ENCODE results near the gene YOD1. TPM values are rescaled to one million over a fixed set of nuclear protein-coding genes. Genes with fewer than 3 reads are reported as not detected.

The YOD1 gene
- total RNA-seq, 2 donors from 2014 or later, result 3.5 to 4.7 TPM

DNA sequence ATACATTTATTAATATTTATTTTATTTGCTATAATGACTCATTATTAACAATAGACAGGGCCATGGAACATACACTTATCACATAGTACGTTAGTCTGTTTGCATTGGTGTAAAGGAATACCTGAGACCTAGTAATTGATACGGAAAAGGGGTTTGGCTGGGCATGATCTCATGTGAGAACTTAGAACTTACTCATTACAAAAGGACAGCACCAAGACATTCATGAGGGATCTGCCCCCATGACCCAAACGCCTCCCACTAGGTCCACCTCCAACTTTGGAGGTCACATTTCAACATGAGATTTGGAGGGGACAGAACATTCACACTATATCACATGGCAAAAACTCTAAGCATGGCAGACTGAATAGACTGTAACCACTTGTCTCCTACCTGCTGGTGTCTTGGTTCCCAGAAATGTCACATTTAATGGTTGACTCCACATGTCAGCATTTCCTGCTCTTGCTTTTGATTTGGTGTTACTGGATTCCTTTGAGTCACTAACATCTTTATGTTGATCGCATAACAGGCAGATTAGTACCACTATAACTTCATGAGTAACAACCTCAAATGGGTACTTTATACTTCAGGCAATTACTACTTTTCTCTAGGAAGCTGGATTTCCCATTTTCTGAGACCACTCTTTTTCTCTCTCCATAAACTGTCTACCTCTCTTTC, 15.0 kb downstream of the YOD1 start:
- Histone ChIP-seq H3K27ac (no peak overlapping the region), H3K27me3 (no peaks in the 10 kb centered on the region), H3K4me1 (no peaks in the 10 kb centered on the region), H3K9me3 (no peaks in the 10 kb centered on the region), H3K4me3 (no peak overlapping the region), H3K36me3 (no peaks in the 10 kb centered on the region)
- DNase-seq (ENCODE audit: low spot score), result no peak
- TF ChIP-seq, protein P1, sequence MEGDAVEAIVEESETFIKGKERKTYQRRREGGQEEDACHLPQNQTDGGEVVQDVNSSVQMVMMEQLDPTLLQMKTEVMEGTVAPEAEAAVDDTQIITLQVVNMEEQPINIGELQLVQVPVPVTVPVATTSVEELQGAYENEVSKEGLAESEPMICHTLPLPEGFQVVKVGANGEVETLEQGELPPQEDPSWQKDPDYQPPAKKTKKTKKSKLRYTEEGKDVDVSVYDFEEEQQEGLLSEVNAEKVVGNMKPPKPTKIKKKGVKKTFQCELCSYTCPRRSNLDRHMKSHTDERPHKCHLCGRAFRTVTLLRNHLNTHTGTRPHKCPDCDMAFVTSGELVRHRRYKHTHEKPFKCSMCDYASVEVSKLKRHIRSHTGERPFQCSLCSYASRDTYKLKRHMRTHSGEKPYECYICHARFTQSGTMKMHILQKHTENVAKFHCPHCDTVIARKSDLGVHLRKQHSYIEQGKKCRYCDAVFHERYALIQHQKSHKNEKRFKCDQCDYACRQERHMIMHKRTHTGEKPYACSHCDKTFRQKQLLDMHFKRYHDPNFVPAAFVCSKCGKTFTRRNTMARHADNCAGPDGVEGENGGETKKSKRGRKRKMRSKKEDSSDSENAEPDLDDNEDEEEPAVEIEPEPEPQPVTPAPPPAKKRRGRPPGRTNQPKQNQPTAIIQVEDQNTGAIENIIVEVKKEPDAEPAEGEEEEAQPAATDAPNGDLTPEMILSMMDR (IDR thresholded peaks at IDR 0.05), result no peak

DNA sequence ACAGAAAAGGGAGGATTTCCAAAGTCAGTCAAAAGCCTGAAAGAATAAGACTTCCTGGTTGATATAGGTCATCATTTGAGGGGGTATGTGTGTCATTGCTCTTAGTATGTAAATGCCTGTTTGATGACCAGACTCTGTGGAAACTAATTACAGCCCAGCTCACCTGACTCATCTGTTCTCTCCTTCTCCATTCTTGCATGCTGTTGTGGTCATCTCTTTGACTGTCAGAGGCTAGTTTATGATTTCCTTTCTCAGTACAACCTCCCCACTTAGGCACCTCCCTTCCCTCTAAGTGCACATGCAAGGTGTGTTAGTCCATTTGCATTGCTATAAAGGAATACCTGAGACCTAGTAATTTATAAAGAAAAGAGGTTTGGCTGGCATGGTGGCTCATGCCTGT, 16.0 kb downstream of the YOD1 start:
- TF ChIP-seq, protein P1 (IDR thresholded peaks at IDR 0.05), result no peak
- no peaks in the 10 kb centered on the region for H3K36me3 ChIP-seq
- no peak overlapping the region for H3K27ac ChIP-seq
- no peaks in the 10 kb centered on the region for H3K4me1 ChIP-seq
- no peaks in the 10 kb centered on the region for H3K9me3 ChIP-seq
- H3K27me3 ChIP-seq, result no peaks in the 10 kb centered on the region
- H3K4me3 ChIP-seq, result no peak overlapping the region
- DNase-seq (ENCODE audit: low spot score), result no peak

DNA sequence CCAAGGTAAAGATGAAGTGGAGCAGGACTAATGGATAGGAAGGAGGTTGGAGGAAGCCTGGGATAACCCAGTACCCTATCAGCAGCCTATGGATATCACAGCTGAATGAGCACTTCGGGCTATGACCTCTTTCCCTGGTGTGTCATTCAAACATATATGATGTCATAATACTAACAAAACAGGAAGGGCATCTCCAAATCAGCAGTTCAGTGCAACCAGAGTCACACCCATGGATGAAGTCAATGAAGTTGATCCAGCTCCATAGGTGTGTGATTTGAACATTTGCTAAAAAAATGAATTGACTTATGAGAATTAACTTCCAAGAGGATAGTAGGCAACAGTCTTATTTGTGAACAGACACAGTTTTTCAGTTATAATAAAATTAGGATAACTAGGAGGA, 16.8 kb downstream of the YOD1 start:
- H3K27me3 ChIP-seq, result no peaks in the 10 kb centered on the region
- H3K4me1 ChIP-seq, result no peaks in the 10 kb centered on the region
- no peak overlapping the region for H3K4me3 ChIP-seq
- TF ChIP-seq, protein P1 (IDR thresholded peaks at IDR 0.05), result no peak
- H3K27ac ChIP-seq, result no peak overlapping the region
- DNase-seq (ENCODE audit: low spot score), result no peak
- no peaks in the 10 kb centered on the region for H3K36me3 ChIP-seq
- H3K9me3 ChIP-seq, result no peaks in the 10 kb centered on the region

DNA sequence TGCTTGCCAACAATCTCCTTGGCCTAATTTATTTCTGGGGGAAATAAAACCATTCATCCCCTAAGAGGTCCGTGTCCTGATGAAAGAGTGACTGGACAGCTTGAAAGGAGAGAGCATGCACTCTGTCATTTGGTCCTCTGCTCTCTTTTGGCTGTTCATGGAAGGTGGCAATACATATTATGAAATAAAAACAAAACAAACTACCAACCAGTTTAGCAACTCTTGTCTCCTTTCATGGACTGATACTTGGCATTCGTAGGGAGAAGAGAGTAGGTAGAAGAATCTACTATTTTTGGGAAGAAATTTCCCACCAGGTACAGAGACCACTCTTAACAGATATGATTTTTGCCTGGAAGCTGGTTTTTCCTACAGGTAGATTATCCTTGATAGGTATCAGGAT, 17.7 kb downstream of the YOD1 start:
- Histone ChIP-seq H3K27me3 (no peaks in the 10 kb centered on the region), H3K4me1 (no peaks in the 10 kb centered on the region), H3K9me3 (no peaks in the 10 kb centered on the region), H3K36me3 (no peaks in the 10 kb centered on the region), H3K4me3 (no peak overlapping the region), H3K27ac (no peak overlapping the region)
- TF ChIP-seq, protein P1 (IDR thresholded peaks at IDR 0.05), result no peak
- no peak for DNase-seq (ENCODE audit: low spot score)

DNA sequence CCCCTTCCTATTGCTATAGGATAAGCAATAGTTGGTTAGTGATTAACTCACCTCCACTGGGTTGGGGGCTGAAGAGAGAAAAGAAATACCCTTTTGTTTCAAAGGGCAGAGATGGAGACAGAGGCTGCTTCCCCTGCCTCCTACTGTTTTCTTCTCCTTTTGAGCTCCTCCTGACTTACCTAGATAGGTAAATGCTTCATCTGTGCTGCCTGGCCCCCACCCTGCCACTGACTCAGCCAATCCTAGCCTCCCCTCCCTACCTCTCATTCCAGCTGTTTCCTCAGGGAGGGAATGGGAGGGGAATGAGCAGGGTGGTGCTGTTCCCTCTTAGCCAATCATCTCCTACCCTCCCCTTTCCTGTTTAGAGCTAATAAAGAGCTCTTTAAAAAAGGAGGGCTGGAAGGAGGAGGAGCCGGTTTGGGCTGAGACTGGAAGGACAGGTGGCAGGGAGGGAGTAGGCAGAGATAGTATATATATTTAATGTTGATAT, 18.4 kb downstream of the YOD1 start, which contains the start of gene C1orf116:
TSS of gene C1orf116 (minus strand) at position 229 of the 490 bp plus-strand sequence. CDS start 5,158 bp downstream, outside the sequence.
- no peak within 1 kb of the TSS for H3K4me3 ChIP-seq
- H3K27me3 ChIP-seq, result no peaks in the 10 kb centered on the region
- TF ChIP-seq, protein P1 (IDR thresholded peaks at IDR 0.05), result no peak
- no peak within 1 kb of the TSS for H3K27ac ChIP-seq
- H3K4me1 ChIP-seq, result no peaks in the 10 kb centered on the region
- H3K9me3 ChIP-seq, result no peaks in the 10 kb centered on the region
- DNase-seq (ENCODE audit: low spot score), result no peak
- no peaks in the 10 kb centered on the region for H3K36me3 ChIP-seq

All from right atrium auricular region (tissue), 2 donors.